GM12878 (cell line): ENCODE results near the gene PEX6. TPM values are rescaled to one million over a fixed set of nuclear protein-coding genes. Genes with fewer than 3 reads are reported as not detected.

Experiments
- ATAC-seq: fragments of 200-7000 bp; cut with Tn5 transposase; 3 replicates; pipeline ENCODE4 v1.9.1; 2020; ENCODE audit warnings: mild to moderate bottlenecking, moderate library complexity
- BruUV-seq: library from RNA; stranded (reverse); fragments of 400-500 nt; replicated peaks from 2 replicates; lab custom pipeline; 2021; lab: Mats Ljungman, UMichigan
- CTCF ChIA-PET: fragments of 300-600 bp; sonication (Branson Sonifier 250); formaldehyde crosslinking; extraction: SDS; loops from one replicate; lab custom pipeline; 2021; ENCODE audit warnings: inconsistent platforms; lab: Yijun Ruan, JAX
- POLR2A ChIA-PET: fragments of 350-600 bp; formaldehyde crosslinking; extraction: SDS; loops from one replicate; lab custom pipeline; 2021; ENCODE audit warnings: inconsistent platforms; lab: Charles Lee
- RAD21 ChIA-PET: fragments of 300-600 bp; sonication (Branson Sonifier 250); formaldehyde crosslinking; loops from one replicate; lab custom pipeline; 2023; ENCODE audit warnings: antibody characterized with exemption; ENCODE audit not compliant: unreplicated experiment; lab: Charles Lee
- SMC1A ChIA-PET: fragments of 300-600 bp; sonication (Branson Sonifier 250); formaldehyde crosslinking; loops from one replicate; lab custom pipeline; 2023; ENCODE audit not compliant: unreplicated experiment, uncharacterized antibody; lab: Charles Lee
- DNase-seq: peaks from one replicate; pipeline ENCODE4 v3.0.0-alpha.2; 2011; ENCODE audit warnings: low read depth, low spot score
- FAIRE-seq: peaks from 3 replicates; lab custom pipeline; 2011; peaks lifted over from hg19 to GRCh38; lab: Jason Lieb, UNC
- H2AFZ ChIP-seq: 2 replicates; pipeline ENCODE4 v1.6.0; 2011; ENCODE audit warnings: low read depth, low read length, control low read depth; ENCODE audit not compliant: control insufficient read depth
- H3K27ac ChIP-seq: 2 replicates; pipeline ENCODE4 v1.5.1; 2011; ENCODE audit warnings: control low read depth; ENCODE audit not compliant: control insufficient read depth, insufficient read depth
- H3K27me3 ChIP-seq, 2 experiments: replicated peaks in 1 of 2; 2 replicates each; pipeline versions ENCODE4 v1.6.0 to v1.6.1; 2011; ENCODE audit warnings: low read length in 1 of 2; ENCODE audit not compliant: control insufficient read depth in 2 of 2, insufficient read depth in 2 of 2
- H3K36me3 ChIP-seq, 2 experiments: 2 replicates each; pipeline ENCODE4 v1.5.1; 2011; ENCODE audit warnings: low read length in 1 of 2; ENCODE audit not compliant: control insufficient read depth in 2 of 2, insufficient read depth in 2 of 2
- H3K4me1 ChIP-seq: 2 replicates; pipeline ENCODE4 v1.6.1; 2011; ENCODE audit warnings: mild to moderate bottlenecking, low read length, moderate library complexity, mixed read lengths; ENCODE audit not compliant: control insufficient read depth, insufficient read depth
- H3K4me2 ChIP-seq: 2 replicates; pipeline ENCODE4 v1.6.0; 2011; ENCODE audit warnings: control low read depth; ENCODE audit not compliant: control insufficient read depth, insufficient read depth
- H3K4me3 ChIP-seq: fragments of 200-600 bp; sonication (generic); 2 replicates; pipeline ENCODE4 v1.5.1; 2016
- H3K79me2 ChIP-seq: 2 replicates; pipeline ENCODE4 v1.6.0; 2011; ENCODE audit warnings: low read length; ENCODE audit not compliant: control insufficient read depth, insufficient read depth
- H3K9ac ChIP-seq: 2 replicates; pipeline ENCODE4 v1.8.0; 2011; ENCODE audit warnings: low read length, control low read depth, mixed read lengths; ENCODE audit not compliant: control insufficient read depth, insufficient read depth
- H3K9me3 ChIP-seq: replicated peaks from 3 replicates; pipeline ENCODE4 v1.5.1; 2011; ENCODE audit warnings: mild to moderate bottlenecking, low read length; ENCODE audit not compliant: control insufficient read depth, insufficient read depth
- H4K20me1 ChIP-seq: 2 replicates; pipeline ENCODE4 v1.6.0; 2011; ENCODE audit not compliant: control insufficient read depth, insufficient read depth
- EZH2 ChIP-seq: IDR thresholded peaks from 2 replicates; pipeline ENCODE4 v1.6.1; 2012; ENCODE audit warnings: low read depth, mild to moderate bottlenecking, control low read depth, inconsistent platforms, low read length, borderline replicate concordance; ENCODE audit not compliant: control insufficient read depth
- FOXK2 ChIP-seq: fragments of 450-650 bp; IDR thresholded peaks from 2 replicates; pipeline ENCODE4 v1.6.1; 2017; ENCODE audit warnings: mild to moderate bottlenecking, moderate library complexity
- HDGF ChIP-seq: fragments of 450-650 bp; IDR thresholded peaks from 2 replicates; pipeline ENCODE4 v1.6.1; 2016; ENCODE audit warnings: antibody characterized with exemption
- RB1 ChIP-seq: fragments of 450-650 bp; formaldehyde crosslinking; IDR thresholded peaks from 2 replicates; pipeline ENCODE4 v1.6.1; 2017; ENCODE audit warnings: mild to moderate bottlenecking, borderline replicate concordance
- RELA ChIP-seq: fragments of 450-650 bp; IDR thresholded peaks from 2 replicates; pipeline ENCODE4 v1.8.0; 2014; ENCODE audit warnings: borderline replicate concordance; ENCODE audit not compliant: partially characterized antibody
- SPI1 ChIP-seq: IDR thresholded peaks from 2 replicates; pipeline ENCODE4 v1.6.1; 2011; ENCODE audit warnings: low read depth, mild to moderate bottlenecking, low read length, moderate library complexity, borderline replicate concordance; ENCODE audit not compliant: insufficient read depth
- ZBTB40 ChIP-seq: fragments of 450-650 bp; IDR thresholded peaks from 2 replicates; pipeline ENCODE4 v1.6.1; 2016; ENCODE audit warnings: mild to moderate bottlenecking, moderate library complexity, borderline replicate concordance
- WGBS: methylation state at CpG from one replicate; pipeline ENCODE4 v1.1.6; 2016; ENCODE audit warnings: low lambda C conversion rate; ENCODE audit not compliant: insufficient replicate concordance, insufficient coverage; ENCODE audit errors: missing lambda C conversion rate; 5-methylcytosine and 5-hydroxymethylcytosine counted together
- in situ Hi-C: fragments of 300-500 bp; cut with MboI; formaldehyde crosslinking; loops from 9 replicates; pipeline ENCODE4 v1.14.3; 2018; ENCODE audit warnings: mixed read lengths
- intact Hi-C: fragments of 100-400 bp; cut with micrococcal nuclease; formaldehyde crosslinking; loops from one replicate; pipeline ENCODE4 v1.14.2; 2022; ENCODE audit not compliant: unreplicated experiment
- polyA plus RNA-seq, 11 experiments: library from polyadenylated mRNA; depleted of rRNA in 4 of 11; unstranded in 6 of 11; stranded (reverse) in 5 of 11; fragments of >200 nt; fragmentation: Nextera tagmentation in 4 of 11; fragmentation: Illumina TruSeq in 1 of 11; extraction: Ambion mirVana in 4 of 11; extraction: Trizol in 1 of 11; gene quantifications; 1 replicate in 1 of 11; 2 replicates in 10 of 11; pipeline versions ENCODE4 v1.2.1 to v1.2.3, GENCODE V29; 2011 to 2016; ENCODE audit warnings: inconsistent platforms in 2 of 11, missing spikeins in 2 of 11, low read depth in 1 of 11
- total RNA-seq, 4 experiments: library from RNA; depleted of rRNA in 3 of 4; stranded (reverse); fragments of >200 nt in 3 of 4; fragmentation: Illumina TruSeq in 1 of 4; extraction: Trizol in 1 of 4; gene quantifications; 2 replicates each; pipeline versions ENCODE4 v1.2.1 to v1.2.3, GENCODE V29; 2013 to 2021
- TF ChIP-seq, protein P1 (sequence below): fragments of 450-650 bp; IDR thresholded peaks from 2 replicates; pipeline ENCODE4 v1.6.1; 2014; ENCODE audit warnings: mild to moderate bottlenecking

PEX6 gene
- total and polyA plus RNA-seq, 10 of the 15 experiments (the other 5 are each of a cell fraction or from before 2014, with no cell fraction given): 0.39 to 21.1 (median 7.8) TPM

- TF ChIP-seq EZH2: no peak
- TF ChIP-seq HDGF: no peak
- Histone ChIP-seq H3K4me3 (no peak overlapping the region), H3K27ac (no peak overlapping the region), H4K20me1 (no peaks in the 10 kb centered on the region), H2AFZ (no peak overlapping the region), H3K9me3 (no peaks in the 10 kb centered on the region), H3K4me1 (no peaks in the 10 kb centered on the region), H3K4me2 (no peak overlapping the region), H3K9ac (no peak overlapping the region), H3K79me2 (no peaks in the 10 kb centered on the region), H3K36me3 (no peaks in the 10 kb centered on the region; a peak in 2 of 4 replicates), H3K27me3 (no peaks in the 10 kb centered on the region)
- CTCF ChIA-PET: interaction anchor here (1.1 to 2.5 kb wide), 5 partner anchors 17 to 631 kb away, joined by 3 to 15 read pairs (median 3); partner anchors contain the start of gene CNPY3
- intact Hi-C loops (no loop called here), in situ Hi-C loops (no loop called here)
- DNase-seq: no peak
- SMC1A ChIA-PET: interaction anchor here (1.3 to 1.5 kb wide), 2 partner anchors 29 to 179 kb away, joined by 3 read pairs; no protein-coding TSS in a partner anchor
- no TSS peak for BruUV-seq
- 80% methylated on average over 12 of the region's 12 CpGs for WGBS
- POLR2A ChIA-PET: no interaction called here
- FAIRE-seq: no peak
- RAD21 ChIA-PET: no interaction called here
- ATAC-seq: peak; percentile 32
Measured at GRCh38 chr6:42963179-42963854, 15.7 kb downstream of the PEX6 start.

DNA sequence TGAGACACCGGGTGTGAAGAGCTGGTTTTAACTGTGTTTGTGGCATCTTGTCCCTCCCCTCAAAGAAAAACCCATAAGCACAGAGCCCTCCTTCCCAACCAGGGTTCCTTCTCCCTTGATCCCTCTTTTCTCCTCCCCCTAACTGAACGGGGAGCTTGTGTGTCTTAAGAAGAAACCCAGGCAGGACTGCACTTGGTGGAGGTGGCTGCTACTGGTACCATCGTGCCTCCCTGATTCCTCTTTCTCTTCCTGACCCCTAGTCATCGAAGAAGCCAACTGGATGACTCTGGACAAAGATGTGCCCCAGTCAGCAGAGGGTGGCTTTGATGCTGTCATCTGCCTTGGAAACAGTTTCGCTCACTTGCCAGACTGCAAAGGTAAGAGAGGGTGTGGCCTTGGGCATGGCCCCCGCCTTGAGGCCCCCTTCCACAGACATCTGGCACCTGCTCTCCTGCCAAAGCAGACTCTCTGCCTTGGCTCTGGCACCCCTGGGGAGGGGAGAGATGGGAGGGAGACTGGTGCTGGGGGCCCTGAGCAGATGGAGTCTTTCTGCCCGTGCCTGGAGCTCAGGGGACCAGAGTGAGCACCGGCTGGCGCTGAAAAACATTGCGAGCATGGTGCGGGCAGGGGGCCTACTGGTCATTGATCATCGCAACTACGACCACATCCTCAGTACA is 16.3 kb downstream of the PEX6 start:
- Histone ChIP-seq H3K27ac (no peak overlapping the region), H3K4me2 (no peak overlapping the region), H3K9me3 (no peaks in the 10 kb centered on the region), H3K27me3 (no peaks in the 10 kb centered on the region), H3K9ac (no peak overlapping the region), H2AFZ (no peak overlapping the region), H4K20me1 (no peaks in the 10 kb centered on the region), H3K36me3 (no peaks in the 10 kb centered on the region; a peak in 2 of 4 replicates), H3K79me2 (no peaks in the 10 kb centered on the region), H3K4me1 (no peaks in the 10 kb centered on the region), H3K4me3 (no peak overlapping the region)
- ChIA-PET SMC1A (no interaction called here), POLR2A (no interaction called here), RAD21 (no interaction called here), CTCF (interaction anchor here (1.0 to 1.9 kb wide), 2 partner anchors 16 to 34 kb away, joined by 3 to 6 read pairs; partner anchors contain the start of gene CNPY3)
- WGBS: 83% methylated on average over 13 of the region's 13 CpGs
- DNase-seq: no peak
- TF ChIP-seq FOXK2 (no peak), RB1 (no peak), ZBTB40 (no peak), SPI1 (no peak), RELA (no peak)
- TF ChIP-seq, protein P1, sequence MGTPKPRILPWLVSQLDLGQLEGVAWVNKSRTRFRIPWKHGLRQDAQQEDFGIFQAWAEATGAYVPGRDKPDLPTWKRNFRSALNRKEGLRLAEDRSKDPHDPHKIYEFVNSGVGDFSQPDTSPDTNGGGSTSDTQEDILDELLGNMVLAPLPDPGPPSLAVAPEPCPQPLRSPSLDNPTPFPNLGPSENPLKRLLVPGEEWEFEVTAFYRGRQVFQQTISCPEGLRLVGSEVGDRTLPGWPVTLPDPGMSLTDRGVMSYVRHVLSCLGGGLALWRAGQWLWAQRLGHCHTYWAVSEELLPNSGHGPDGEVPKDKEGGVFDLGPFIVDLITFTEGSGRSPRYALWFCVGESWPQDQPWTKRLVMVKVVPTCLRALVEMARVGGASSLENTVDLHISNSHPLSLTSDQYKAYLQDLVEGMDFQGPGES: no peak
- in situ Hi-C loops (no loop called here), intact Hi-C loops (no loop called here)
- no TSS peak for BruUV-seq
- no peak for ATAC-seq
- no peak for FAIRE-seq
